ELR (cell line): Measurements from ENCODE around the gene CRYBB3.
"Not testable (repeated sequence)": the region's sequence is repeated elsewhere in the genome, so short reads cannot be mapped to it uniquely, and the experiment has no call there.

Source experiments
- DNase-seq: peaks from one replicate; pipeline ENCODE4 v3.0.0-alpha.2; 2015; ENCODE audit warnings: low read depth

Gene CRYBB3

DNA sequence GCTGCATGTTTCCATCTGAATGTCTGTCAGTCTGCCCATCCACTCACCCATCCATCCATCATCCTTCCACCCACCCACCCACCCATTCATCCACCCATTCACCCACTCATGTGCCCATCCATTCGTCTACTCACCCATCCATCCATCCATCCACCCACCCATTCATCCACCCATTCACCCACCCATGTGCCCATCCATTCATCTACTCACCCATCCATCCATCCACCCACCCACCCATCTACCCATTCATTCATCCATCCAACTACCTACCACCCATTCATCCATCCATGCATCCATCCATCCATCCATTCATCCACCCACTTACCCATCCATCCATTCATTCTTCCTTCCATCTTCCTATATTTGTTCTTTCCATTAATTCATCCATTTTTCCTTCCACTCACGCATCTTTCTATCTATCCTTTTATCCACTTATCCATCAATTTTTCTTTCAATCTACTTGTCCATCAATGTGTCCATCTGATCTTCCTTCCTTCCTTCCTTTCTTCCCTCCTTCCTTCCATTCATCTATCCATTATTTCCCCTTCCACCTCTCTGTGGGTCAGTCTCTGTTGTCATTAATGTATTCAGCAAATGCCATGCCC lies 8.0 kb downstream of the CRYBB3 start:
- DNase-seq = no peak

- no peak for DNase-seq
Measured at GRCh38 chr22:25208328-25208727, 8.7 kb downstream of the CRYBB3 start.

- no peak for DNase-seq
Measured at GRCh38 chr22:25208743-25209505, 9.3 kb downstream of the CRYBB3 start.

- DNase-seq = no peak
Measured at GRCh38 chr22:25210793-25211192, 11.1 kb downstream of the CRYBB3 start.

DNA sequence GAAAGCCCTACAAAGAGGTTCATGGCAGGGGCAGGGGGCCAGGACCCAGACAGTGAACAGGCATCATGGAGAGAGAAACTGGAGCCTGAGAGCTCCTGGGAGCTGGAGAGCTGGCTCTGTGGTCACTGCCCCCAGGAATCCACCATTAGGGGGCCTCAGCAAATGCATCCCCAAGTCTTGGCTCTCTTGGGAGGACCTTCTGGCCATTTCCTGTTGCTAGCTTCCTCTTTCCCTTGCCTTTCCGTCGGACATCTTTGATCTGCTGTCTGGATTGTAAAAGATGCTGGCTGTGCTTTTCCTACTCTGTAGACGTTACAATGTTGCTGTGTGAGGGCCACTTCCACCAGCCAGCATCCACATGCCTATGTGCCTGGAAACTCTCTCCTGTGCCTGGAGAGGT lies 12.7 kb downstream of the CRYBB3 start:
- no peak for DNase-seq

DNA sequence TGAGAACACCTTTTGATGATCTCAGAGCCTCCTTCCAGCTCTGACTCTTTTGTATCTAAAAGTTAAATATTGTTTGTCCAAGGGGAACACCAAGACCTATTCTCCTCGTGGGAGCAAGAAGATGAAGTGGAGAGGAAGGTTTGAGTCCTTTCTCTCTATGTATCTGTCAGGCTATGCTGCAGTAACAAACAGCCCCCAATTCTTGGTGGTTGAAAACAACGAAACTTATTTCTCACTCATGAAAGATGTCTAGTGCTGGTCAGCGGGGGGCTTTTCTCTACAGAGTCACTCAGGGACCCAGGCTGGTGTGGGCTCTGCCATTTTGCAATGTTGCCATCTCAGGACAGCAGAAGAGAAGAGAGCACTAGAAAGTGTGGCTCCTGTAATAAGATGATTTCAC lies 13.6 kb downstream of the CRYBB3 start:
- DNase-seq = no peak

- DNase-seq = no peak
Measured at GRCh38 chr22:25216230-25216629, 16.6 kb downstream of the CRYBB3 start.

DNA sequence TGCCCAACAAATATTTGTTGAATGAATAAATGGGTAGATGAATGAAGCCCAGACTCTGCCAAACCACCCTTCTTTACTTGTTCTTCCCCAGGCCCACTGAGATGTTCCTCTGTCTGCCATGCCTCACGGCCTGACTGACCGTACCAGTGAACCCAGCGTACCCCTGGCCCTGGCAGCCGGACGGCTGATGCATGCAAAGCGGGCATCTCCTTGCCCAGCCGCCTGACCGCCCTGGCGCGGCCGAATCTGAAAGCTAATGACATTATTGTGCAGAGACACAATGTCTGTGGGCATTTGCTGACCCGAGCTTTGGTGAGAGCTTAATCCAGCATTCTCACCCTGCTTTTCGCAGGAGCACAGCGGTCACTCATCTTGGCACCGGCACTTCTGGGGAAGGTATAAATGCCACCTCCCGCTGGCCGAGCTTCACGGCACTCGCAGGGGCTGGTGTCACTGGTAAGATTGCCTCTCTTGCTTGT lies 19.6 kb downstream of the CRYBB3 start, which contains the start of gene CRYBB2:
TSS of gene CRYBB2 (plus strand) at position 429 of the 479 bp plus-strand sequence. CDS start 1,791 bp downstream, outside the sequence.
- DNase-seq = no peak

GRCh38 chr22:25219948-25220442 lies 20.3 kb downstream of the CRYBB3 start:
- DNase-seq = no peak

GRCh38 chr22:25221790-25222189 lies 22.1 kb downstream of the CRYBB3 start:
- no peak for DNase-seq

DNA sequence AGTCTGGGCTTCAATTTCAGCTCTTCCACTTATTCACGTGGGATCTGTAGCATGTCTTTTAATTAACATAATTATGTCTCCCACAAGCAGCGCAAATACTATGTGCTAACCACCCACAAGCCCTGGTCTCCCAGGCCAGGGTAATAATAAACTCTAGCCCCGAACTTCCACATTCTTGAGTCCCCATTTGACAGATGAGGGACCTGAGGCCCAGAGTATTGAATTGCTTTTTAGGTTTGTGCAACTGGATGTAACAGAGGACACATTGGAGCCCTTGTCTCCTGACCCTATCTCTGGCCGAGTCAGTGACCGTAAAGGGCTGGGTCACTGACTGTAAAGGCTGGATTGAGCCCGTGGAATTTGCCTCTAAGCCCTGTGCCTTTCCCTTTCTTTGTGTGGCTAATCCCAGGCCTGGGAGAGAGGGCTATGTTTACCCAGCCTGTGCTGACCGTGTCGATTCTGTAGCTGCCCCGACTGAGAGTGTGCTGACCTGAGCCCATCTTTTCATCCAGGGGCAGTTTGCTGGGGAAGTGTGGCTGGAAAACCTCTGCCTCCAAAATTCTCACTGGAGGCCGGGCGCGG lies 23.7 kb downstream of the CRYBB3 start:
- no peak for DNase-seq

DNA sequence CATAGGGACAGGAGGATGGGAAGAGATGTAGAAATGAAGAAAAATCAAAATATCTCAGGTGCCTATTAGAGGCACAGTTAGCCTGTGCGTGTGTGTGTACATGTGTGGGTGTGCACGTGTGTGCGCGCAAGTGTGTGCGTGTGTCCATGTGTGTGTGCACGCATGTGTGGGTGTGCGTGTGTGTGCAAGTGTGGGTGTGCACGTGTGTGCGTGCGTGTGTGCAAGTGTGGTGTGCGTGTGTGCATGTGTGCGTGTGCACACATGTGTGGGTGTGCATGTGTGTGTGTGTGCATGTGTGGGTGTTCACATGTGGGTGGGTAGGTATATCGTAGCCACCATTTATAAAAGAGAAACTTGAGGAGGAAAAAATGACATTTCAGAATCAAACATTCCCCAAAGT lies 29.2 kb downstream of the CRYBB3 start:
- no peak for DNase-seq

- DNase-seq = not testable (repeated sequence)
Measured at GRCh38 chr22:25230760-25231159, 31.1 kb downstream of the CRYBB3 start.

DNA sequence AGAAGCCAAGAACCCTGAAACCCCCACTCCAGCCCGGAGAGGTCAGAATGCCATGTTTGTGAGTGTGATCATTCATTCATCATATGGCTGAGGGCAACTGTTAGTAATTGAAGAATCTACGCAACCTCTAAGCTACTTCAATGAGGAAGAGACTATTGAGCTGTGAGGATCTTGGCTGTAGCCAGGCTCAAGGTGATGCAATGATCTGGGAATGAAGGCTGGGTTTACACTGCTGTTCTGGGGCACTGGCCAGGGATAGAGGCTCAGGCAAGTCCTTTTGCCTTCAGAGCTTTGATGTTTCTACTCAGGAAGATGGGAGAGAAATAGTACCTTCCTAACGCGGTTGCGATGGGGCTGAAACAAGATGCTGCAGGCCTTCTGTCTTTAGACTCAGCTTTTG lies 32.6 kb downstream of the CRYBB3 start:
- no peak for DNase-seq

DNA sequence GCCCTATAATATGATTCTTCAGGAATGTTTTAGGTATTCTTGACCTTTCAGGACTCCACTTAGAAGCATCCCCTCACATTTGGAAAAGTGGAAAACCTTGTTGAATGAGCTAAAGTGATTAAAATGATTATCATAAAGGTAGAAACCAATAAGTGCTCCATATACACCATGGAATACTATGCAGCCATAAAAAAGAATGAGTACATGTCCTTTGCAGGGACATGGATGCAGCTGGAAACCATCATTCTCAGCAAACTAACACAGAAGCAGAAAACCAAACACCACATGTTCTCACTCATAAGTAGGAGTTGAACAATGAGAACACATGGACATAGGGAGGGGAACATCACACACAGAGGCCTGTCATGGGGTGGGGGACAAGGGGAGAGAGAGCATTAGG lies 34.0 kb downstream of the CRYBB3 start:
- not testable (repeated sequence) for DNase-seq

- DNase-seq = peak; percentile 68
Measured at GRCh38 chr22:25235547-25236290, 36.1 kb downstream of the CRYBB3 start.

DNA sequence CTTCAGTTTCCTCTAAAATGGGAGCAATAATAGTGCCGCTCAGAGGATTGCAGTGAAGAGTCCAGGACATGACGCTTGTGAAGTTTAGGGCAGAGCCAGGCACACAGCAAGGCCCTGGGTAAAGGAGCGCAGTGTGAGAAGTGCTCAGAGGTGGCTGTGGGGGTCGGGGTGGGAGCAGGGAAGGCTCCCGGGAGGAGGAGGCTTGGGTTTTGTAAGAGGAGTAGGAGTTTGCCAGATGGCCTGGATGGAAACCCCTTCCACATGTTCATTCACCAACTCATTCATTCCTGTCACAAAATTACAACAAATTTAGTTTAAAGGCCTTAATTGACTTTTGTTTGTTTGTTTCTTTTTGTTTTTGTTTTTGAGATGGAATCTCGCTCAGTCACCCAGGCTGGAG lies 36.8 kb downstream of the CRYBB3 start:
- DNase-seq = no peak

GRCh38 chr22:25237503-25237902 lies 37.8 kb downstream of the CRYBB3 start:
- no peak for DNase-seq

- DNase-seq = not testable (repeated sequence)
Measured at GRCh38 chr22:25238058-25238457, 38.4 kb downstream of the CRYBB3 start.

DNA sequence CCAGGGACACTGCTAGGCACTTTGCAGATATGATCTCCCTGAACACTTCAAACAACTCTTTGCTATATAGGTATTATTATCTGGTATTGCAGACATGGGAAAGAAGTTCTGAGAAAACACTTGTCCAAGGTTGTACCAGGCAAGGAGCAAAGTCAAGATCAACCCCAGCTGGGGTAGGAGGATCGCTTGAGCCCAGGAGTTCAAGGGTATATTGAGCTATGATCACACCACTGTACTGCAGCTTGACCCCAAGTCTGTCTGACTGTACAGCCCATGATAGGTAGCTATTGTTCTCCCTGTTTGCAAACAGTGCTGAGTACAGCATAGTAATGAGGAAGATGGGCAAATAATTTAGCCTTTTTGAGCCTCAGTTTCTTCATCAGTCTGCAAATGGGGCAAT lies 55.5 kb downstream of the CRYBB3 start:
- DNase-seq = not testable (repeated sequence)
